ENCODE measurements around the gene RPL7A. TPM values are rescaled to one million over a fixed set of nuclear protein-coding genes. Genes with fewer than 3 reads are reported as not detected.

Gene RPL7A
- total and polyA plus RNA-seq, 2 of the 13 experiments (the other 11 are each of a cell fraction or from before 2014, with no cell fraction given), result 2,401 to 2,938 TPM

DNA sequence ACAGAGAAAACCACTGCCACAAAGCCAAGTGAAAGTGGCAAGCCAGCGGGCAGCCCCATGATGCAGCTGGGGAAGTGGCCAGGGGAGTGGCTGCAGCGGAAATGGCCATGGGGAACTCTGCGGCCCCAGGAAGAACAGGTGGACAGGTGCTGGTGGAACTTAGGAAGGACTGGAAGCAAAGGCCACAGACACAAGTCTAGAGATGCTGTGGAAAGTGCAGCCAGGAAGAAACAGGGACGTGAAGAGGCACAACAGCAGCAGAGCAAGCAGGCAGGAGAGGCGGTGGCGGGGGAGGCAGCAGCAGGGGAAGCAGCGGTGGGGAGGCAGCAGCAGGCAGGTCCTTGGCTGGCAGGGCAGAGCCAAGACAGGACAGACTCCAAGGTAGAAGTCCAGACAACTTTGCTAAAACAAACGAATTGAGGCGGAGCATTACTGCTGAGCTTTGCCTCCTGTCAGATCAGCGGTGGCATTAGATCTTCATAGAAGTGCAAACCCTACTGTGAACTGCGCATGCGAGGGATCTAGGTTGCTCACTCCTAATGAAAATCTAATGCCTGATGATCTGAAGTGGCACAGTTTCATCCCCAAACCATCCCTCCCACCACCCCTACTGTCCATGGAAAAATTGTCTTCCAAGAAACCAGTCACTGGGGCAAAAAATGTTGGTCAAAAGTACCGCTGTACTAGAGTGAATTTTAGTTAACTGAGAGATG lies 23.9 kb upstream of the RPL7A start:
- in situ Hi-C loops (cut with HindIII; ENCODE audit: extremely low pct_ligation_motif_present, low pct_unique_long_range_greater_than_20kb) (loop anchor here (10.0 kb wide), 1 partner anchor 79 kb away; no protein-coding TSS in a partner anchor), intact Hi-C loops (cut with micrococcal nuclease; ENCODE audit: unreplicated experiment) (no loop called here)
- POLR2A ChIA-PET, result no interaction called here
- H2AFZ ChIP-seq (ENCODE audit: low read length), result no peak overlapping the region
- H3K9me3 ChIP-seq (ENCODE audit: low read length), result peaks cover 9% of the 10 kb centered on the region; the same call in 1 of the 2 replicates
- DNase-seq (ENCODE audit: low spot score), result no peak
- H3K9ac ChIP-seq (ENCODE audit: insufficient read depth, low read depth, low read length), result no peak overlapping the region
- no peak overlapping the region for H3K4me3 ChIP-seq (replicated peaks in 1 of 3; ENCODE audit: insufficient read depth in 1 of 3, low read depth in 2 of 3, low read length in 3 of 3)
- H3K79me2 ChIP-seq (ENCODE audit: insufficient read depth, low read length), result no peaks in the 10 kb centered on the region
- no peak overlapping the region for H3K27ac ChIP-seq (ENCODE audit: extremely low read length, insufficient read depth, low read length)
- peaks cover 0 to 1% of the 10 kb centered on the region in 2 experiments; a peak in 2 of 5 replicates for H3K27me3 ChIP-seq (ENCODE audit: control insufficient read depth in 1 of 2, insufficient read depth in 2 of 2, low read length in 2 of 2)
- FAIRE-seq, result no peak
- 31% methylated on average over 13 of the region's 13 CpGs for WGBS (ENCODE audit: low lambda C conversion rate)
- H4K20me1 ChIP-seq (ENCODE audit: insufficient read depth, low read length), result no peaks in the 10 kb centered on the region
- CTCF ChIA-PET (ENCODE audit: low intra/inter-chr PET ratio, low total read pairs), result no interaction called here
- no TSS peak for BruUV-seq (replicated peaks)
- no peak for ATAC-seq
- H3K4me1 ChIP-seq (ENCODE audit: insufficient read depth, low read length), result no peaks in the 10 kb centered on the region
- H3K4me2 ChIP-seq (ENCODE audit: low read depth, low read length), result no peak overlapping the region
- no peaks in the 10 kb centered on the region for H3K36me3 ChIP-seq (replicated peaks in 1 of 2; ENCODE audit: control insufficient read depth in 1 of 2, insufficient read depth in 2 of 2, low read length in 2 of 2)
- TF ChIP-seq TBX2 (CRISPR knock-in tag; IDR thresholded peaks at IDR 0.05; ENCODE audit: borderline replicate concordance) (no peak), FOXA1 (IDR thresholded peaks at IDR 0.05) (no peak), FOXA1 (CRISPR knock-in tag; IDR thresholded peaks at IDR 0.05) (no peak), PPARG (CRISPR knock-in tag; conservative IDR thresholded peaks at IDR 0.05) (no peak), TARDBP (CRISPR knock-in tag; IDR thresholded peaks at IDR 0.05) (no peak), RXRB (CRISPR knock-in tag; IDR thresholded peaks at IDR 0.05; ENCODE audit: borderline replicate concordance) (no peak), MATR3 (CRISPR knock-in tag; IDR thresholded peaks at IDR 0.05) (no peak), ZNF781 (CRISPR knock-in tag; IDR thresholded peaks at IDR 0.05; ENCODE audit: borderline replicate concordance, not compliant biosample characterization) (no peak), SSRP1 (CRISPR knock-in tag; IDR thresholded peaks at IDR 0.05) (no peak), PCBP2 (optimal IDR thresholded peaks at IDR 0.05; ENCODE audit: low read depth, low read length, poor library complexity, severe bottlenecking) (no peak)
- TF ChIP-seq, protein P1, sequence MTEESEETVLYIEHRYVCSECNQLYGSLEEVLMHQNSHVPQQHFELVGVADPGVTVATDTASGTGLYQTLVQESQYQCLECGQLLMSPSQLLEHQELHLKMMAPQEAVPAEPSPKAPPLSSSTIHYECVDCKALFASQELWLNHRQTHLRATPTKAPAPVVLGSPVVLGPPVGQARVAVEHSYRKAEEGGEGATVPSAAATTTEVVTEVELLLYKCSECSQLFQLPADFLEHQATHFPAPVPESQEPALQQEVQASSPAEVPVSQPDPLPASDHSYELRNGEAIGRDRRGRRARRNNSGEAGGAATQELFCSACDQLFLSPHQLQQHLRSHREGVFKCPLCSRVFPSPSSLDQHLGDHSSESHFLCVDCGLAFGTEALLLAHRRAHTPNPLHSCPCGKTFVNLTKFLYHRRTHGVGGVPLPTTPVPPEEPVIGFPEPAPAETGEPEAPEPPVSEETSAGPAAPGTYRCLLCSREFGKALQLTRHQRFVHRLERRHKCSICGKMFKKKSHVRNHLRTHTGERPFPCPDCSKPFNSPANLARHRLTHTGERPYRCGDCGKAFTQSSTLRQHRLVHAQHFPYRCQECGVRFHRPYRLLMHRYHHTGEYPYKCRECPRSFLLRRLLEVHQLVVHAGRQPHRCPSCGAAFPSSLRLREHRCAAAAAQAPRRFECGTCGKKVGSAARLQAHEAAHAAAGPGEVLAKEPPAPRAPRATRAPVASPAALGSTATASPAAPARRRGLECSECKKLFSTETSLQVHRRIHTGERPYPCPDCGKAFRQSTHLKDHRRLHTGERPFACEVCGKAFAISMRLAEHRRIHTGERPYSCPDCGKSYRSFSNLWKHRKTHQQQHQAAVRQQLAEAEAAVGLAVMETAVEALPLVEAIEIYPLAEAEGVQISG (CRISPR knock-in tag; IDR thresholded peaks at IDR 0.05), result no peak
- TF ChIP-seq, protein P2, sequence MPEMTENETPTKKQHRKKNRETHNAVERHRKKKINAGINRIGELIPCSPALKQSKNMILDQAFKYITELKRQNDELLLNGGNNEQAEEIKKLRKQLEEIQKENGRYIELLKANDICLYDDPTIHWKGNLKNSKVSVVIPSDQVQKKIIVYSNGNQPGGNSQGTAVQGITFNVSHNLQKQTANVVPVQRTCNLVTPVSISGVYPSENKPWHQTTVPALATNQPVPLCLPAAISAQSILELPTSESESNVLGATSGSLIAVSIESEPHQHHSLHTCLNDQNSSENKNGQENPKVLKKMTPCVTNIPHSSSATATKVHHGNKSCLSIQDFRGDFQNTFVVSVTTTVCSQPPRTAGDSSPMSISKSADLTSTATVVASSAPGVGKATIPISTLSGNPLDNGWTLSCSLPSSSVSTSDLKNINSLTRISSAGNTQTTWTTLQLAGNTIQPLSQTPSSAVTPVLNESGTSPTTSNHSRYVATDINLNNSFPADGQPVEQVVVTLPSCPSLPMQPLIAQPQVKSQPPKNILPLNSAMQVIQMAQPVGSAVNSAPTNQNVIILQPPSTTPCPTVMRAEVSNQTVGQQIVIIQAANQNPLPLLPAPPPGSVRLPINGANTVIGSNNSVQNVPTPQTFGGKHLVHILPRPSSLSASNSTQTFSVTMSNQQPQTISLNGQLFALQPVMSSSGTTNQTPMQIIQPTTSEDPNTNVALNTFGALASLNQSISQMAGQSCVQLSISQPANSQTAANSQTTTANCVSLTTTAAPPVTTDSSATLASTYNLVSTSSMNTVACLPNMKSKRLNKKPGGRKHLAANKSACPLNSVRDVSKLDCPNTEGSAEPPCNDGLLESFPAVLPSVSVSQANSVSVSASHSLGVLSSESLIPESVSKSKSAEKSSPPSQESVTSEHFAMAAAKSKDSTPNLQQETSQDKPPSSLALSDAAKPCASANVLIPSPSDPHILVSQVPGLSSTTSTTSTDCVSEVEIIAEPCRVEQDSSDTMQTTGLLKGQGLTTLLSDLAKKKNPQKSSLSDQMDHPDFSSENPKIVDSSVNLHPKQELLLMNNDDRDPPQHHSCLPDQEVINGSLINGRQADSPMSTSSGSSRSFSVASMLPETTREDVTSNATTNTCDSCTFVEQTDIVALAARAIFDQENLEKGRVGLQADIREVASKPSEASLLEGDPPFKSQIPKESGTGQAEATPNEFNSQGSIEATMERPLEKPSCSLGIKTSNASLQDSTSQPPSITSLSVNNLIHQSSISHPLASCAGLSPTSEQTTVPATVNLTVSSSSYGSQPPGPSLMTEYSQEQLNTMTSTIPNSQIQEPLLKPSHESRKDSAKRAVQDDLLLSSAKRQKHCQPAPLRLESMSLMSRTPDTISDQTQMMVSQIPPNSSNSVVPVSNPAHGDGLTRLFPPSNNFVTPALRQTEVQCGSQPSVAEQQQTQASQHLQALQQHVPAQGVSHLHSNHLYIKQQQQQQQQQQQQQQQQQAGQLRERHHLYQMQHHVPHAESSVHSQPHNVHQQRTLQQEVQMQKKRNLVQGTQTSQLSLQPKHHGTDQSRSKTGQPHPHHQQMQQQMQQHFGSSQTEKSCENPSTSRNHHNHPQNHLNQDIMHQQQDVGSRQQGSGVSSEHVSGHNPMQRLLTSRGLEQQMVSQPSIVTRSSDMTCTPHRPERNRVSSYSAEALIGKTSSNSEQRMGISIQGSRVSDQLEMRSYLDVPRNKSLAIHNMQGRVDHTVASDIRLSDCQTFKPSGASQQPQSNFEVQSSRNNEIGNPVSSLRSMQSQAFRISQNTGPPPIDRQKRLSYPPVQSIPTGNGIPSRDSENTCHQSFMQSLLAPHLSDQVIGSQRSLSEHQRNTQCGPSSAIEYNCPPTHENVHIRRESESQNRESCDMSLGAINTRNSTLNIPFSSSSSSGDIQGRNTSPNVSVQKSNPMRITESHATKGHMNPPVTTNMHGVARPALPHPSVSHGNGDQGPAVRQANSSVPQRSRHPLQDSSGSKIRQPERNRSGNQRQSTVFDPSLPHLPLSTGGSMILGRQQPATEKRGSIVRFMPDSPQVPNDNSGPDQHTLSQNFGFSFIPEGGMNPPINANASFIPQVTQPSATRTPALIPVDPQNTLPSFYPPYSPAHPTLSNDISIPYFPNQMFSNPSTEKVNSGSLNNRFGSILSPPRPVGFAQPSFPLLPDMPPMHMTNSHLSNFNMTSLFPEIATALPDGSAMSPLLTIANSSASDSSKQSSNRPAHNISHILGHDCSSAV (CRISPR knock-in tag; IDR thresholded peaks at IDR 0.05; ENCODE audit: borderline replicate concordance), result no peak

All from HepG2 (cell line).